ENCODE measurements around the gene HPSE2.
A peak's percentile ranks its signal among the peaks of the same experiment; 100 is the strongest.

Gene HPSE2

DNA sequence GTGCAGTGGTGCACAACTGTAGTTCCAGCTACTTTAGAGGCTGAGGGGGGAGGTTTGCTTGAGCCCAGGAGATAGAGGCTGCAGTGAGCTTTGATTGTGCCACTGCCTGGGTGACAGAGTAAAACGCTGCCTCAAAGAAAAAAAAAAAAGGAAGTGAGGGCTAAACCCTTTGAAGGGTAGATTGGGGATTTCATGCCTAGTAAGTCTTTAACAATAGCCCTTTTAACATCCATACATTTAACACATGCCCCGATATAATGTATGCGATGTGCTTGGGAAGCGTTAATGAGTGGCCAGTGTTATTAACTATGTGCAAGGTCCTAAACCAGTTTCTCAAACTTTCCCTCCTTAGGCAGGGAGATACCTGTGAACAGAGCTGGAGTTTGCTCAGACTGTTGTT lies 559.8 kb downstream of the HPSE2 start:
- DNase-seq (ENCODE audit: low read depth) = no peak

DNA sequence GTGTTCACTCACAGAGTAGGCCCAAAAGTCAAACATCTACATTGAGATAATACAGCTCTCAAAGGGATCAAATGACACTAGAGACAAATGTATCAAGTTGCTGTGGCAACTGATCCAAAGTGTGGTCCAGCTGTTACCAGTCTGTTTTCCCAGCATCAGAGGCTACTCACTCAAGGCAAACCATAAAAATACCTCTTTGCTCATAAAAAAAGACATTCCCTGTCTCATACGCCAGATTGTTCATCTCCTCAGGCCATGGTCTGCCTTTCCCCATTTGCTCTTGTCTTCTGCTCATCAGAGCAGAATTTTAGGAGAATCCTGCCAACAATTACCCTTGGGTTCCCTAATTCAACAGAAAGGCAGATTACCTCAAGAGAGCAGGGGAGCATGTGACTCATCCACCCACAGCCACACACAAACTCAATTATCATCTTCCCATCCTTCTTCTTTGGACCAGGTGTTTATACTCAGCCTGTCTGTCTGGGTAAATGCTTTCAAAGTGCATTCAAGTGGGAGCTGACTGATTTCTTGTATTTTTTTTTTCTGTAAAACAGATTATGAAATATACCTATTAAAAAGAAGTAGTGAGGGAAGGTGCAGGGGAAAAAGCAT lies 562.4 kb downstream of the HPSE2 start:
- DNase-seq (ENCODE audit: low read depth) = no peak

- no peak for DNase-seq (ENCODE audit: low read depth)
These were observed 568.6 kb downstream of the HPSE2 start for GRCh38 chr10:98667081-98667480.

GRCh38 chr10:98666276-98666675 lies 569.4 kb downstream of the HPSE2 start:
- no peak for DNase-seq (ENCODE audit: low read depth)

DNA sequence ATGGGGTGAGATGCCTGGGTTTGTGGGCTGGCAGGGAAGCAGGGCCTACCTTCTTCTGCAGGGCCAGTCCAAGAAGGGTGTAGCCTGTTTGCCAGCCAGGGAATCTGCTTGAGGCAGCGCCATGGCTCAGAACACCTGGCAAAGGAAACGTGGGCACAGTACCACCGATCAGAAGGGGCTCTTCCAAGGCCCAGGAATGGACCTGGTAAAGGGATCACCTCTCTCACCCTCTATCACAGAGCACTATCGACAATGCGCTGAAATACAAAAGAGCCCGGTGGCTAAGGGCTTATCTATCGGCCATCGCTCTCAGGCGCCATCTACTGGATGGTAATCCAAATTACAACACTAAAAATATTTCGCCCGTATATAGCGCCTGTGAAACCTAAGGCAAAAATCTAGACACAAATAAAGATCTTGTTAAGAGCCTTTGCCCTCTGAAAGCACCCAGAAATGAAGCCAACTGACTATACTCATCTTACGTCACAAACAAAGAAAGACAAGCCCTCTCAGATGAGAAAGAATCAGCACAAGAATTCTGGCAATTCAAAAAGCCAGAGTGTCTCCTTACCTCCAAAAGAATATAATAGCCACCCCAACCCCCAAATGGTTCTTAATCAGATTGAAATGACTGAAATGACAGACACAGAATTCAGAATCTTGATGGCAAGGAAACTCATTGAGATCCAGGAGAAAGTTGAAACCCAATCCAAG lies 571.2 kb downstream of the HPSE2 start:
- DNase-seq (ENCODE audit: low read depth) = peak; percentile 8

DNA sequence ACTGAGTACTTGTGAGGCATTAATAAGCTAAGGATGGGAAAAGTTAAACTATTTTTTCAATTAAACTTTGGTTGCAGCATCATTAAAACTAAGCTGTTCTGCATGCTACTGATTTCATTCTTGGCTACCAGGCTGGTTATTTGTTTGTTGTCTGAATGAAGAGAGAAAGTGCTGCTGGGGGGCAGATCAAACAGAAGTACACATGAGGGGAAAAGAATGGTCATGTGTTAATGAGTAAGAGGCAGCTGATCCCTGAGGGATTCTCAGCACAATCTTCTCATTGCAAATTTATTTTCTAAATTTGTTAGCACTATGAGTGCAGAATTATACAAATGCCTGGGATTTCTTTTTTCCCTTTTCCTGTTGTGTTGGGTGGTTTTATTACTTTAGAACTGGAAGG lies 575.7 kb downstream of the HPSE2 start:
- DNase-seq (ENCODE audit: low read depth) = no peak

- DNase-seq (ENCODE audit: low read depth) = no peak
These were observed 580.2 kb downstream of the HPSE2 start for GRCh38 chr10:98655492-98655891.

DNA sequence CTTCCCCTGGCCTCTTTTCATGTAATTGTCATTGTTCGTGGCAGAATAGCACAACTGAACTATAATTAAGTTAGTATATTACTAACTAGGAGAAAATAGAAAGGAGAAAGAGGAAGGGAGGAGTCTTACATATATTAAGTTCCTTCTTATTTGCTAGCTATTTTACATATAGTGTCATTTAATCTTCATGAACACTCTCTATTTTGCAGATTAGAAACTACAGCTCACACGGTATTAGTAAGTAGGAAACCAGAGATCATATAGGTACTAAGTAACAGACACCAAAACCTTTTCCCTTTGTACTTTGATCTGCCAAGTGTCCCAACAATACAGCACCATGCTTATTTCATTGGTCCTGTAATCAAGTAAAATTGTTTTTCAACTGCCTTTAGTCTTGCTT lies 586.5 kb downstream of the HPSE2 start:
- no peak for DNase-seq (ENCODE audit: low read depth)

- DNase-seq (ENCODE audit: low read depth) = no peak
These were observed 588.4 kb downstream of the HPSE2 start for GRCh38 chr10:98646998-98647917.

DNA sequence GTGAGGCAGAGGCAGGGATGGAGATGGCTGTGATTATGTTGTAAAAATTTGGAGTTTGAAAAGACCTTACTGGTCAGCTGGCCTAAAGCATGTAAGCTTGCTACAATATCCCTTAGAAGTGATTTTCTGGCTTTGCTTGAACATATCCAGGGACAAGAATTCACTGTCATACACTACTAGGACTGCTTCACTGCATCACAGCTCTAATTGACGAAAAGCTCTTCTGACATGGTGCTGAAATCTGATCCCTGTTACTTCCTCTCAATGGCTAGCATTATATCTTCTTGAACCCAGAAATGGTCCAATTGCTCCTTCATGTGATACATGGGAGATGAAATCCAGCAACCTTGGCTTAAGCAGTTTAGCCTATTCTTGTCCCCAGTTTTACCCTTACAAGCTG lies 591.2 kb downstream of the HPSE2 start:
- no peak for DNase-seq (ENCODE audit: low read depth)

- DNase-seq (ENCODE audit: low read depth) = no peak
These were observed 593.4 kb downstream of the HPSE2 start for GRCh38 chr10:98642281-98642680.

GRCh38 chr10:98638920-98639319 lies 596.7 kb downstream of the HPSE2 start:
- DNase-seq (ENCODE audit: low read depth) = no peak

DNA sequence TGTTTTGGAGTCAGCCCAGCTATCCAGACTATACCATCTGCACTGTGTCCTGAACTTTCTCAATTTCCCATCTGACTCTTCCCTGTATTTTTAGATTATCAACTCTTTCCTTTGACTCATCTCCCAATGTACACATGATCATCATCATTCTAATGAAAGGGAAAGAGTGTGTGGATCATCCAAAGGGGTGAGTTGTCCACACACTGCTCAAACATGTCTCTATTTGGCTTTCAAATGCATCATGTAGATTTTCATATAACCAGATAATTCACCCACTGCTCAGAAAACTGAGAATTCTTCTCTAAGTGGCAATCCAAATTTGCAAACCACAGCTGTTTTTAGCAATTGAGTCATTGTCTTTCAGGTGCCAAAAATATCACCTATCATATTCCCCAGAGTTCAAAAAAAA lies 598.7 kb downstream of the HPSE2 start:
- no peak for DNase-seq (ENCODE audit: low read depth)

- no peak for DNase-seq (ENCODE audit: low read depth)
These were observed 603.0 kb downstream of the HPSE2 start for GRCh38 chr10:98632456-98633150.

DNA sequence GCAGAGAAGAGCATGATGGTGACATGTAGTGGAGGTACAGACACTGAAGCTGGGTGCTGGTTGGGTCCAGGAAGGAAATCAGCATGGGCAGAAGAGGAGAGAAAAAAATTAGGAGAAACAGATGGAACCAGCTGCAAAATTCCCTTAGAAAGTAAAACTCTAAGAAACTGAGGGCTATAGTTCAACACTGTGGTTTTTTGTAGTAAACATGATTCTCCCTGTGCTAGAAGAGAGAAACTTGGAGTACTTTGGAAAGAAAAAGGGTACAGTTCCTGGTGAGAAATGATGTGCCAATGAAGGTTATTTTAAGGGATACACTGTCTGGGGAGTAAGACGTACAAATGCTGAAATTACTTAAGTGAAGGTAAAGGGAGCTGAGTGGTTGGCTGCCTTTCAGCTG lies 607.4 kb downstream of the HPSE2 start:
- no peak for DNase-seq (ENCODE audit: low read depth)

DNA sequence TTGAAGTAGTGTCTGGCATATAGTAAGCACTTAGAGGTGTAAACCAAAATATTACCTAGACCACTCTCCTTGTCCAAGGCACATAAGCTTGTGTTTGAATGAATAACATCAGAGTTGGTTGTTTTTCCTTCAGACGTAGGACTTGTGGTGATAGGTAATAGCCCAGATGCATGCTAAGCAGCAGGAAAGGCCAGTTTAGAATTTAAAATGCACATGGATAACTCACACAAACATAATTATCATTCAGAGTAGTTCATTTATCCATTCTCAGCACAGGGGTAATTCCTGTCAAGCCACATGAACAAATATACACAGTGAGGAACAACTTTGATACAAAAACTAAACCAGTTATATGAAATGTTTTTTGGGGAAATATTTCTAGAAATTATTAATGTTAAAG lies 607.9 kb downstream of the HPSE2 start:
- DNase-seq (ENCODE audit: low read depth) = no peak

- no peak for DNase-seq (ENCODE audit: low read depth)
These were observed 610.7 kb downstream of the HPSE2 start for GRCh38 chr10:98624963-98625362.

GRCh38 chr10:98623176-98623575 lies 612.5 kb downstream of the HPSE2 start:
- DNase-seq (ENCODE audit: low read depth) = no peak

- DNase-seq (ENCODE audit: low read depth) = no peak
These were observed 614.0 kb downstream of the HPSE2 start for GRCh38 chr10:98621630-98622029.

DNA sequence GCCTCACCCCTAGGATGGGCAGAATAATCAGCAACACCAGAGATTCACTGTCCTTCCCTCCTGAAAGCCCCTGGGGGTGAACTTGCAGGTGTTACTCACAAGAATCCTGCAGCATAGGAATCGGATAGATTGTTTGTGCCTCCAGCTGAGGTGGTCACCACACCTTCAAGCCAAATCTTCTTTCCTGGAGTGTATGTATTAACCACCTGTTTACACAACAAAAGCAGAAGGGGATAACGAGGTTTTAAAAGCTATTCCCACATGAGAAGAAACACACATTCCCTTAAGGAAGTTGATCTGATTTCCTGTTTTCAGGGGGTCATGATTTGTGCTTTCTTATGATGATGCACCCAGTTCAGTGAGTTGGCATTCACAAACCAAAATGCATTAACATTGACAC lies 615.1 kb downstream of the HPSE2 start:
- DNase-seq (ENCODE audit: low read depth) = no peak

DNA sequence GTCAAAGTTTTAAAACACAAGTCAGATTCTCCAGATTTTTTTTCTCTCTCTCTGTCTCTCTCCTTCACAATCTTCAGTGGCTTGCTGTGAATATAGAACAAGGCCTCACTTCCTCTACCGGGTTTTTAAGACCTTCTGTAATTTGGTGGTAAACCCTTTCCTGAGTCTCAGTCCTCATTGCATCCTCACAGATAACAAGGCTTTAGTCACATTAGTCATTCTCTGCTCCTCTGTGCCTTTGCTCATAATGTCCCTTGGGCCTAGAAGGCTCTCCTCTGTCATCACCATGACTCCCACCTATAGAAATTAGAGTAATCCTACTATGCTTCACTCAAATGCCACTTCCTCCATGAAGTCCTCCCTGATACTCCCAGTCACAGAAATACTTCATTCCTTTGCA lies 616.2 kb downstream of the HPSE2 start:
- no peak for DNase-seq (ENCODE audit: low read depth)

DNA sequence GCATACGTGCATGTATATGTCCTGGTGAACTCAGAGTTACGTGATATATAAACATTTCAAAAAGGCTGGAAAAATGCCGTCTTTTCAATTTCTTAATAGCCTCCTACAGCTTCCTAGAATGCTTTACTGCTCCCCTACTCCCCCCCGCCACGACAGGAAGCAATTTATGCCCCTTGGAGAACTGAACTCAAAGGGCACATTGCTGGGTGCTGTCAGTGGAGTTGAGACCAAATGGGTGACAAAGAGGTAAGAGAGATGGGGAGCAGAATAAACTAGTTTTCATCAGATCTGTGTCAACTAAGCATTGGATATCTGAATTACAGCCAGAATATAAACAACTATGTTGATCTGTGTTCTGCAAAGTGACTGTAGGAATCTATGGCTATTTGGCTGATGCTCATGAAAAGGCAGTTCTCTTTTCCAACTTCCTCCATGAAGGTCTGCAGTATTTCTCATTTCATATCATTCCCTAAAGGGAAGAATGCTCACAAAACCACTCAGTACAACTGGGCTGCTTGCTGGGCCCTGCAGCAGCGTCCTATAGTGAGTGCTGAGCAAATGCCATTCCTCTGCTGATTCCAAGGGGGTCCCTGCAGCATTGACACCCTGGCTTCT lies 617.6 kb downstream of the HPSE2 start:
- no peak for DNase-seq (ENCODE audit: low read depth)

Data from amniotic epithelial cell (primary cell).